PFSK-1 (cell line): ENCODE measurements around the gene ARMC12.

Experiments
- FOXP2 ChIP-seq: optimal IDR thresholded peaks from 2 replicates; pipeline ENCODE3; 2011; ENCODE audit warnings: borderline replicate concordance, control low read depth, inconsistent platforms; ENCODE audit not compliant: insufficient read depth; ENCODE audit errors: extremely low read length, extremely low read depth
- POLR2AphosphoS5 ChIP-seq: IDR thresholded peaks from 2 replicates; pipeline ENCODE4 v1.6.1; 2012; ENCODE audit warnings: low read depth, mild to moderate bottlenecking, control low read depth, low read length, moderate library complexity
- SIN3A ChIP-seq: IDR thresholded peaks from 2 replicates; pipeline ENCODE4 v1.6.1; 2012; ENCODE audit warnings: mild to moderate bottlenecking, low read length, moderate library complexity, borderline replicate concordance; ENCODE audit not compliant: insufficient read depth
- TAF1 ChIP-seq: IDR thresholded peaks from 2 replicates; pipeline ENCODE4 v1.6.1; 2012; ENCODE audit warnings: low read length, control low read depth, borderline replicate concordance; ENCODE audit not compliant: insufficient read depth
- TF ChIP-seq, protein P1 (sequence below), 2 experiments: IDR thresholded peaks; 2 replicates each; pipeline versions ENCODE4 v1.6.1 to v1.8.0; 2011 to 2012; ENCODE audit warnings: low read depth in 2 of 2, low read length in 2 of 2, control low read depth in 1 of 2, inconsistent platforms in 1 of 2, mild to moderate bottlenecking in 1 of 2, moderate library complexity in 1 of 2; ENCODE audit not compliant: insufficient read depth in 1 of 2

DNA sequence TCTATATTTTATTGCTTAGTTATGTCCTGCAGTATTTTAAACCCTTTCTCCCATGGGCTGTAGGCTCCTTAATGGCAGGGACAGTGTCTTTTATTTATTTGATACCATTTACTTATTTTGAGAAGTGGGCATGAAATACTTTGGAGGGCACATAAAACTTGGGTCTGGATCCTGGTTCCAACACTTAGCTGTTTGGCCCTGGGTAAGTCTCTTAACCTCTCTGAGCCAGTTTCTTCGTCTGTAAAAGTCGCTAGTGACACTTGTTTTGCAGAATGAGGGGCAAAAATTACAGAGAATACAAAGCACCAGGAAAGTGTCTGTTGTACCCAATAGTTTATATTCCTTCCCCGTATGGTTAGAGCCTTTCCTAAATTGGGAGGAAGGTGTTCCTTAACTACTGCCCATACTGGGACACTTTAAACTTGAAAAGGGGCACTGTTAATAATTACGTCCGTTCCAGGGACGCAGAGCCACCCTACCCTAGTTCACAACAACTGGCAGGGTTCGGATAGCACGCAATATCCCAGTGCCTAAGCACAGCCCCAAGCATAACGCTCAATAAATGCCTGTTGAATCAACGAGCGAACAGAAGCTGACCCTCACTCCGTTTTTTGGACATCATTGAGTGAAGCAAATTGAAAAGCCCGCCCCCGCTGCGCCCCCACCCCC lies 6.0 kb upstream of the ARMC12 start:
- TF ChIP-seq, protein P1, sequence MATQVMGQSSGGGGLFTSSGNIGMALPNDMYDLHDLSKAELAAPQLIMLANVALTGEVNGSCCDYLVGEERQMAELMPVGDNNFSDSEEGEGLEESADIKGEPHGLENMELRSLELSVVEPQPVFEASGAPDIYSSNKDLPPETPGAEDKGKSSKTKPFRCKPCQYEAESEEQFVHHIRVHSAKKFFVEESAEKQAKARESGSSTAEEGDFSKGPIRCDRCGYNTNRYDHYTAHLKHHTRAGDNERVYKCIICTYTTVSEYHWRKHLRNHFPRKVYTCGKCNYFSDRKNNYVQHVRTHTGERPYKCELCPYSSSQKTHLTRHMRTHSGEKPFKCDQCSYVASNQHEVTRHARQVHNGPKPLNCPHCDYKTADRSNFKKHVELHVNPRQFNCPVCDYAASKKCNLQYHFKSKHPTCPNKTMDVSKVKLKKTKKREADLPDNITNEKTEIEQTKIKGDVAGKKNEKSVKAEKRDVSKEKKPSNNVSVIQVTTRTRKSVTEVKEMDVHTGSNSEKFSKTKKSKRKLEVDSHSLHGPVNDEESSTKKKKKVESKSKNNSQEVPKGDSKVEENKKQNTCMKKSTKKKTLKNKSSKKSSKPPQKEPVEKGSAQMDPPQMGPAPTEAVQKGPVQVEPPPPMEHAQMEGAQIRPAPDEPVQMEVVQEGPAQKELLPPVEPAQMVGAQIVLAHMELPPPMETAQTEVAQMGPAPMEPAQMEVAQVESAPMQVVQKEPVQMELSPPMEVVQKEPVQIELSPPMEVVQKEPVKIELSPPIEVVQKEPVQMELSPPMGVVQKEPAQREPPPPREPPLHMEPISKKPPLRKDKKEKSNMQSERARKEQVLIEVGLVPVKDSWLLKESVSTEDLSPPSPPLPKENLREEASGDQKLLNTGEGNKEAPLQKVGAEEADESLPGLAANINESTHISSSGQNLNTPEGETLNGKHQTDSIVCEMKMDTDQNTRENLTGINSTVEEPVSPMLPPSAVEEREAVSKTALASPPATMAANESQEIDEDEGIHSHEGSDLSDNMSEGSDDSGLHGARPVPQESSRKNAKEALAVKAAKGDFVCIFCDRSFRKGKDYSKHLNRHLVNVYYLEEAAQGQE (IDR thresholded peaks at IDR 0.05; ENCODE audit: insufficient read depth in 1 of 2, low read depth in 2 of 2, low read length in 2 of 2), result no peak
- TF ChIP-seq SIN3A, result no peak
- no peak for TF ChIP-seq POLR2AphosphoS5
- no peak for TF ChIP-seq TAF1
- TF ChIP-seq FOXP2, result no peak
